ENCODE data around the gene TRMT6.

GRCh38 chr20:5968462-5968861, 18.1 kb upstream of the TRMT6 start:
- TF ChIP-seq, protein P1, sequence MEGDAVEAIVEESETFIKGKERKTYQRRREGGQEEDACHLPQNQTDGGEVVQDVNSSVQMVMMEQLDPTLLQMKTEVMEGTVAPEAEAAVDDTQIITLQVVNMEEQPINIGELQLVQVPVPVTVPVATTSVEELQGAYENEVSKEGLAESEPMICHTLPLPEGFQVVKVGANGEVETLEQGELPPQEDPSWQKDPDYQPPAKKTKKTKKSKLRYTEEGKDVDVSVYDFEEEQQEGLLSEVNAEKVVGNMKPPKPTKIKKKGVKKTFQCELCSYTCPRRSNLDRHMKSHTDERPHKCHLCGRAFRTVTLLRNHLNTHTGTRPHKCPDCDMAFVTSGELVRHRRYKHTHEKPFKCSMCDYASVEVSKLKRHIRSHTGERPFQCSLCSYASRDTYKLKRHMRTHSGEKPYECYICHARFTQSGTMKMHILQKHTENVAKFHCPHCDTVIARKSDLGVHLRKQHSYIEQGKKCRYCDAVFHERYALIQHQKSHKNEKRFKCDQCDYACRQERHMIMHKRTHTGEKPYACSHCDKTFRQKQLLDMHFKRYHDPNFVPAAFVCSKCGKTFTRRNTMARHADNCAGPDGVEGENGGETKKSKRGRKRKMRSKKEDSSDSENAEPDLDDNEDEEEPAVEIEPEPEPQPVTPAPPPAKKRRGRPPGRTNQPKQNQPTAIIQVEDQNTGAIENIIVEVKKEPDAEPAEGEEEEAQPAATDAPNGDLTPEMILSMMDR (IDR thresholded peaks at IDR 0.05) = no peak
- no peak for TF ChIP-seq POLR2A (IDR thresholded peaks at IDR 0.05)
